Activated naive CD4-positive, alpha-beta T cell treated with anti-CD3 and anti-CD28 coated beads, Interleukin-2, amount 50 U/mL, for 24 hours (primary cell): ENCODE results near the gene COPZ1.
"Not testable (repeated sequence)": the region's sequence is repeated elsewhere in the genome, so short reads cannot be mapped to it uniquely, and the experiment has no call there.

Source experiments
- H3K27ac Mint-ChIP-seq: one replicate; pipeline ENCODE4 v1.8.0; 2021; ENCODE audit warnings: mild to moderate bottlenecking, mixed read lengths
- H3K27me3 Mint-ChIP-seq: one replicate; pipeline ENCODE4 v1.8.0; 2021; ENCODE audit warnings: mixed read lengths
- H3K36me3 Mint-ChIP-seq: one replicate; pipeline ENCODE4 v1.8.0; 2021; ENCODE audit warnings: mixed read lengths
- H3K4me1 Mint-ChIP-seq: one replicate; pipeline ENCODE4 v1.8.0; 2021; ENCODE audit warnings: mixed read lengths
- H3K4me3 Mint-ChIP-seq: one replicate; pipeline ENCODE4 v1.8.0; 2021; ENCODE audit warnings: mild to moderate bottlenecking, mixed read lengths
- H3K9me3 Mint-ChIP-seq: one replicate; pipeline ENCODE4 v1.8.0; 2021; ENCODE audit warnings: mixed read lengths

Gene COPZ1

GRCh38 chr12:54341378-54342300, 16.7 kb downstream of the COPZ1 start:
- no peaks in the 10 kb centered on the region for H3K9me3 Mint-ChIP-seq
- no peak overlapping the region for H3K4me3 Mint-ChIP-seq
- peaks cover 8% of the 10 kb centered on the region for H3K36me3 Mint-ChIP-seq
- H3K27ac Mint-ChIP-seq: no peak overlapping the region
- peaks cover 15% of the 10 kb centered on the region for H3K4me1 Mint-ChIP-seq
- no peaks in the 10 kb centered on the region for H3K27me3 Mint-ChIP-seq

GRCh38 chr12:54349036-54349435, 24.1 kb downstream of the COPZ1 start:
- no peaks in the 10 kb centered on the region for H3K27me3 Mint-ChIP-seq
- H3K4me1 Mint-ChIP-seq: peaks cover 18% of the 10 kb centered on the region
- H3K4me3 Mint-ChIP-seq: no peak overlapping the region
- H3K27ac Mint-ChIP-seq: no peak overlapping the region
- H3K36me3 Mint-ChIP-seq: peaks cover 10% of the 10 kb centered on the region
- no peaks in the 10 kb centered on the region for H3K9me3 Mint-ChIP-seq

- peaks cover 18% of the 10 kb centered on the region for H3K4me1 Mint-ChIP-seq
- H3K27ac Mint-ChIP-seq: no peak overlapping the region
- H3K4me3 Mint-ChIP-seq: no peak overlapping the region
- peaks cover 10% of the 10 kb centered on the region for H3K36me3 Mint-ChIP-seq
- H3K27me3 Mint-ChIP-seq: no peaks in the 10 kb centered on the region
- H3K9me3 Mint-ChIP-seq: no peaks in the 10 kb centered on the region
These were observed 24.7 kb downstream of the COPZ1 start for GRCh38 chr12:54349679-54350078.

GRCh38 chr12:54350743-54351142, 25.8 kb downstream of the COPZ1 start:
- Mint-ChIP-seq H3K27me3 (no peaks in the 10 kb centered on the region), H3K4me3 (no peak overlapping the region), H3K36me3 (peaks cover 7% of the 10 kb centered on the region), H3K9me3 (no peaks in the 10 kb centered on the region), H3K4me1 (peaks cover 18% of the 10 kb centered on the region), H3K27ac (peak overlapping the region; percentile 24)

- H3K4me1 Mint-ChIP-seq: peaks cover 18% of the 10 kb centered on the region
These were observed 26.4 kb downstream of the COPZ1 start for GRCh38 chr12:54351341-54351740.

GRCh38 chr12:54352022-54352531, 27.1 kb downstream of the COPZ1 start:
- no peaks in the 10 kb centered on the region for H3K27me3 Mint-ChIP-seq
- H3K27ac Mint-ChIP-seq: peak overlapping the region; percentile 74
- H3K4me3 Mint-ChIP-seq: peak overlapping the region; percentile 83
- H3K36me3 Mint-ChIP-seq: peaks cover 7% of the 10 kb centered on the region
- H3K9me3 Mint-ChIP-seq: no peaks in the 10 kb centered on the region
- peaks cover 18% of the 10 kb centered on the region for H3K4me1 Mint-ChIP-seq

More at GRCh38 chr12:54351341-54351740, 26.4 kb downstream of the COPZ1 start:
- no peaks in the 10 kb centered on the region for H3K27me3 Mint-ChIP-seq
- H3K4me3 Mint-ChIP-seq: no peak overlapping the region
- H3K36me3 Mint-ChIP-seq: peaks cover 7% of the 10 kb centered on the region
- peak overlapping the region; percentile 24 for H3K27ac Mint-ChIP-seq
- no peaks in the 10 kb centered on the region for H3K9me3 Mint-ChIP-seq

GRCh38 chr12:54352891-54353874, 28.3 kb downstream of the COPZ1 start:
- Mint-ChIP-seq H3K4me1 (peaks cover 18% of the 10 kb centered on the region), H3K9me3 (no peaks in the 10 kb centered on the region), H3K27me3 (no peaks in the 10 kb centered on the region), H3K27ac (peak overlapping the region; percentile 66), H3K36me3 (no peaks in the 10 kb centered on the region), H3K4me3 (no peak overlapping the region)

- not testable (repeated sequence) for H3K9me3 Mint-ChIP-seq, H3K27me3 Mint-ChIP-seq, H3K4me3 Mint-ChIP-seq, H3K27ac Mint-ChIP-seq, H3K36me3 Mint-ChIP-seq
- H3K4me1 Mint-ChIP-seq: peaks cover 18% of the 10 kb centered on the region
These were observed 29.3 kb downstream of the COPZ1 start for GRCh38 chr12:54354271-54354670.

GRCh38 chr12:54355104-54355815, 30.3 kb downstream of the COPZ1 start:
- Mint-ChIP-seq H3K36me3 (no peaks in the 10 kb centered on the region), H3K27me3 (no peaks in the 10 kb centered on the region), H3K4me3 (no peak overlapping the region), H3K27ac (peak overlapping the region; percentile 5), H3K9me3 (no peaks in the 10 kb centered on the region), H3K4me1 (peaks cover 19% of the 10 kb centered on the region)

- Mint-ChIP-seq H3K9me3 (no peaks in the 10 kb centered on the region), H3K4me3 (no peak overlapping the region)
These were observed 31.3 kb downstream of the COPZ1 start for GRCh38 chr12:54356228-54356627.

GRCh38 chr12:54356951-54357356, 32.0 kb downstream of the COPZ1 start:
- Mint-ChIP-seq H3K4me3 (no peak overlapping the region), H3K4me1 (peaks cover 17% of the 10 kb centered on the region), H3K36me3 (no peaks in the 10 kb centered on the region), H3K9me3 (no peaks in the 10 kb centered on the region), H3K27me3 (no peaks in the 10 kb centered on the region), H3K27ac (peak overlapping the region; percentile 52)

More at GRCh38 chr12:54356228-54356627, 31.3 kb downstream of the COPZ1 start:
- peak overlapping the region; percentile 52 for H3K27ac Mint-ChIP-seq
- H3K27me3 Mint-ChIP-seq: no peaks in the 10 kb centered on the region
- peaks cover 24% of the 10 kb centered on the region for H3K4me1 Mint-ChIP-seq
- no peaks in the 10 kb centered on the region for H3K36me3 Mint-ChIP-seq

- Mint-ChIP-seq H3K4me3 (no peak overlapping the region), H3K36me3 (no peaks in the 10 kb centered on the region), H3K27ac (no peak overlapping the region)
These were observed 32.7 kb downstream of the COPZ1 start for GRCh38 chr12:54357506-54358190.

GRCh38 chr12:54358191-54358944, 33.4 kb downstream of the COPZ1 start:
- H3K27me3 Mint-ChIP-seq: no peaks in the 10 kb centered on the region
- peaks cover 7% of the 10 kb centered on the region for H3K4me1 Mint-ChIP-seq
- H3K9me3 Mint-ChIP-seq: no peaks in the 10 kb centered on the region
- H3K36me3 Mint-ChIP-seq: no peaks in the 10 kb centered on the region
- H3K27ac Mint-ChIP-seq: no peak overlapping the region
- H3K4me3 Mint-ChIP-seq: no peak overlapping the region

More at GRCh38 chr12:54357506-54358190, 32.7 kb downstream of the COPZ1 start:
- Mint-ChIP-seq H3K4me1 (peaks cover 10% of the 10 kb centered on the region), H3K9me3 (no peaks in the 10 kb centered on the region), H3K27me3 (no peaks in the 10 kb centered on the region)
